ENCODE measurements around the gene DPT. TPM values are rescaled to one million over a fixed set of nuclear protein-coding genes. Genes with fewer than 3 reads are reported as not detected.

Gene DPT
- total RNA-seq, 1 experiment from 2014 or later: not detected

DNA sequence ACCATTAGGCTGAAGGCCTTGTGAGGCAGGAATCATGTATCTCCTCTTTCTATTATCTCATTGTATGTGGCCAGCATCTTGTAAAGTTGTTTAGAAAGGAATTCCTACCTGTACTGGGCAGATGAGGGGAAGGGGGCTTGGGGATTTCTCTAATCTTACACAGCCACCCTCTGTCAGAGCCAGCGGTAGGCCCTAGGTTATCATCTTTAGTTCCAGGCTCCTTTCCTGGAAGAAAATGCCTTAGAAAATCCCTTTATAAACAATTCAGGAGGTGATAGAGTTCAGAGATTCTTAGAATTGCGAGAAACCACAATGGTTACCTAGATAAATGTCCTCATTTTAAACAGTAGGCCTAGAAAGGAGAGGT lies 35.2 kb downstream of the DPT start:
- Histone ChIP-seq H3K4me3 (replicated peaks in 1 of 2; ENCODE audit: low read depth in 1 of 2, low read length in 2 of 2) (no peak overlapping the region), H3K9me3 (ENCODE audit: control insufficient read depth in 1 of 2, insufficient read depth in 1 of 2, low read depth in 1 of 2, low read length in 2 of 2) (no peaks in the 10 kb centered on the region), H3K36me3 (ENCODE audit: control insufficient read depth in 1 of 2, insufficient read depth in 2 of 2, low read length in 2 of 2) (no peaks in the 10 kb centered on the region), H3K9me2 (ENCODE audit: insufficient read depth) (no peaks in the 10 kb centered on the region), H3K9ac (ENCODE audit: low read length) (no peak overlapping the region), H2AFZ (ENCODE audit: low read depth, low read length, poor library complexity, severe bottlenecking) (no peak overlapping the region), H4K20me1 (ENCODE audit: insufficient read depth) (no peaks in the 10 kb centered on the region), H3K4me2 (ENCODE audit: low read length) (no peak overlapping the region), H3K79me2 (ENCODE audit: insufficient read depth, low read length) (no peaks in the 10 kb centered on the region), H3K4me1 (ENCODE audit: control insufficient read depth in 1 of 2, insufficient read depth in 2 of 2, low read length in 2 of 2) (no peaks in the 10 kb centered on the region), H3K27ac (ENCODE audit: low read depth, low read length) (no peak overlapping the region), H3K27me3 (ENCODE audit: insufficient read depth, low read length) (no peaks in the 10 kb centered on the region)
- RAD21 ChIA-PET (ENCODE audit: low non-redundant PET in 1 of 2, low total read pairs in 2 of 2, uncharacterized antibody in 2 of 2, unreplicated experiment in 2 of 2): no interaction called here
- intact Hi-C loops (cut with micrococcal nuclease): no loop called here
- CTCF ChIA-PET: no interaction called here
- BruUV-seq (replicated peaks): no TSS peak
- POLR2A ChIA-PET: no interaction called here
- no peak for TF ChIP-seq POLR2A (IDR thresholded peaks at IDR 0.05; ENCODE audit: borderline replicate concordance, extremely low read depth, insufficient read depth, insufficient read length)
- ATAC-seq (no peak), DNase-seq (ENCODE audit: low read depth, low spot score) (no peak)

DNA sequence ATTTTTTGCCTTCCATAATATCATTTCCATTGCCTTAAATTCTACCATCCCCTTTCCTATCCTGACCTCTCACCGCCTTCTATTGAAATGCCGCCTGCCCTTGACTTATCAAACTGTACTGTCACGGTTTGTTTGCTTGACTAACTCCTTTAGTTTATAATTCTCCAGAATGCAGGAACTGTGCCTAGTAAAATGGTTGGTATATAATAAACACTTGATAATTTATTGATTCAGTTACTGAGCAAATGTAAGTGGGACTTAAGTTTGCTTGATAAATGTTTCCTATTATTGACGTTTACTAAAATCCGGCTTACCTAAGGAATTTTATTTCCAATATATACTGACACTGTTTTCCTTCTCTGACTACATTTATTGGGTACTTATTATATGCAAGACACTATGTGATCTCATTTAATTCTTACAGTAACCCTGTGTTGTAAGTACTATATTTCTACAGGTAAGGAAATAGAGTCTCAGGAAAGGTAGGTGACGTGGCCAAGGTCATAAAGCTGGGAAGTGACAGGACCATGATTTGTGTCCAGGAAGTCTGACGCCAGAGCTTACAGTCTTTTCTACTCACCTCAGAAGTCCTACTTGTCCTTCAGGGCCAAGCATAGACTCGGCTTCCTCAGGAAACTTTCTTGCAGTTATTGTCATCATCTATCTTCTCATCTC lies 35.7 kb downstream of the DPT start:
- ChIA-PET CTCF (no interaction called here), POLR2A (no interaction called here), RAD21 (ENCODE audit: low non-redundant PET in 1 of 2, low total read pairs in 2 of 2, uncharacterized antibody in 2 of 2, unreplicated experiment in 2 of 2) (no interaction called here)
- DNase-seq (ENCODE audit: low read depth, low spot score) (no peak), ATAC-seq (no peak)
- Histone ChIP-seq H4K20me1 (ENCODE audit: insufficient read depth) (no peaks in the 10 kb centered on the region), H3K4me1 (ENCODE audit: control insufficient read depth in 1 of 2, insufficient read depth in 2 of 2, low read length in 2 of 2) (no peaks in the 10 kb centered on the region), H3K36me3 (ENCODE audit: control insufficient read depth in 1 of 2, insufficient read depth in 2 of 2, low read length in 2 of 2) (no peaks in the 10 kb centered on the region), H3K27me3 (ENCODE audit: insufficient read depth, low read length) (no peaks in the 10 kb centered on the region), H3K79me2 (ENCODE audit: insufficient read depth, low read length) (no peaks in the 10 kb centered on the region), H3K27ac (ENCODE audit: low read depth, low read length) (no peak overlapping the region), H2AFZ (ENCODE audit: low read depth, low read length, poor library complexity, severe bottlenecking) (no peak overlapping the region), H3K9me3 (ENCODE audit: control insufficient read depth in 1 of 2, insufficient read depth in 1 of 2, low read depth in 1 of 2, low read length in 2 of 2) (no peaks in the 10 kb centered on the region), H3K9ac (ENCODE audit: low read length) (no peak overlapping the region), H3K4me2 (ENCODE audit: low read length) (no peak overlapping the region), H3K9me2 (ENCODE audit: insufficient read depth) (no peaks in the 10 kb centered on the region), H3K4me3 (replicated peaks in 1 of 2; ENCODE audit: low read depth in 1 of 2, low read length in 2 of 2) (no peak overlapping the region)
- TF ChIP-seq ZFX (IDR thresholded peaks at IDR 0.05): no peak
- no TSS peak for BruUV-seq (replicated peaks)
- intact Hi-C loops (cut with micrococcal nuclease): no loop called here

DNA sequence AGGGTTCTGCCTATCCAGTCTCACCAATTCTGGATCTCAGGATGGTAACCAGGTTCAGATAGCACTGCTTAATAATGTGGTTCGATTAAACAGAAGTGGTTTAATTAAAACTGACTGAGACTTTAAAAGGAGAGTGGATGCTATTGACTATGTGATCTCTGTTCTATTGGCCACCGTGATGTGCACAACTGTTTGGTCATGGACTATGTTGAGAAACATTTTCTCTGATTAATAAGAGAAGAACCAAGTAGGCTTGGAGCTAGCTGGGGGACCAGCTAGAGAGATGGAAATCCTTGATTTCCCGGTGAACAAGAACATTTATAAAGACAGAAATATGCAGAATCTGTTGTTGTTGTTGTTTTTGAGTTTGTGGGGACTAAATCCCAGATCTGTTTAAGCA lies 36.5 kb downstream of the DPT start:
- CTCF ChIA-PET: no interaction called here
- ATAC-seq: no peak
- H3K9me3 ChIP-seq (ENCODE audit: control insufficient read depth in 1 of 2, insufficient read depth in 1 of 2, low read depth in 1 of 2, low read length in 2 of 2): no peaks in the 10 kb centered on the region
- RAD21 ChIA-PET (ENCODE audit: low non-redundant PET in 1 of 2, low total read pairs in 2 of 2, uncharacterized antibody in 2 of 2, unreplicated experiment in 2 of 2): no interaction called here
- intact Hi-C loops (cut with micrococcal nuclease): no loop called here
- H3K4me1 ChIP-seq (ENCODE audit: control insufficient read depth in 1 of 2, insufficient read depth in 2 of 2, low read length in 2 of 2): no peaks in the 10 kb centered on the region
- DNase-seq (ENCODE audit: low read depth, low spot score): no peak
- no peak overlapping the region for H2AFZ ChIP-seq (ENCODE audit: low read depth, low read length, poor library complexity, severe bottlenecking)
- H3K27me3 ChIP-seq (ENCODE audit: insufficient read depth, low read length): no peaks in the 10 kb centered on the region
- no peak overlapping the region for H3K27ac ChIP-seq (ENCODE audit: low read depth, low read length)
- H3K79me2 ChIP-seq (ENCODE audit: insufficient read depth, low read length): no peaks in the 10 kb centered on the region
- no peaks in the 10 kb centered on the region for H3K9me2 ChIP-seq (ENCODE audit: insufficient read depth)
- no peak overlapping the region for H3K4me2 ChIP-seq (ENCODE audit: low read length)
- BruUV-seq (replicated peaks): no TSS peak
- H3K4me3 ChIP-seq (replicated peaks in 1 of 2; ENCODE audit: low read depth in 1 of 2, low read length in 2 of 2): no peak overlapping the region
- no peaks in the 10 kb centered on the region for H4K20me1 ChIP-seq (ENCODE audit: insufficient read depth)
- POLR2A ChIA-PET: no interaction called here
- H3K36me3 ChIP-seq (ENCODE audit: control insufficient read depth in 1 of 2, insufficient read depth in 2 of 2, low read length in 2 of 2): no peaks in the 10 kb centered on the region
- no peak overlapping the region for H3K9ac ChIP-seq (ENCODE audit: low read length)
- TF ChIP-seq SIN3A (IDR thresholded peaks at IDR 0.05; ENCODE audit: low read depth) (no peak), FOSL1 (IDR thresholded peaks at IDR 0.05; ENCODE audit: low read depth) (no peak), YY1 (IDR thresholded peaks at IDR 0.05; ENCODE audit: extremely low read depth, insufficient replicate concordance, low read depth, low read length) (no peak), CEBPB (IDR thresholded peaks at IDR 0.05; ENCODE audit: low read depth) (no peak), ZFX (IDR thresholded peaks at IDR 0.05) (no peak), CBX3 (IDR thresholded peaks at IDR 0.05; ENCODE audit: low read depth) (no peak), EZH2phosphoT487 (IDR thresholded peaks at IDR 0.05; ENCODE audit: borderline replicate concordance) (no peak), TCF7L2 (IDR thresholded peaks at IDR 0.05; ENCODE audit: borderline replicate concordance, extremely low read depth, insufficient read depth, insufficient read length) (no peak), ZNF274 (IDR thresholded peaks at IDR 0.05; ENCODE audit: low read depth, low read length) (no peak), SRF (IDR thresholded peaks at IDR 0.05; ENCODE audit: low read depth) (no peak), SP1 (IDR thresholded peaks at IDR 0.05; ENCODE audit: low read depth) (no peak)
- TF ChIP-seq, protein P1, sequence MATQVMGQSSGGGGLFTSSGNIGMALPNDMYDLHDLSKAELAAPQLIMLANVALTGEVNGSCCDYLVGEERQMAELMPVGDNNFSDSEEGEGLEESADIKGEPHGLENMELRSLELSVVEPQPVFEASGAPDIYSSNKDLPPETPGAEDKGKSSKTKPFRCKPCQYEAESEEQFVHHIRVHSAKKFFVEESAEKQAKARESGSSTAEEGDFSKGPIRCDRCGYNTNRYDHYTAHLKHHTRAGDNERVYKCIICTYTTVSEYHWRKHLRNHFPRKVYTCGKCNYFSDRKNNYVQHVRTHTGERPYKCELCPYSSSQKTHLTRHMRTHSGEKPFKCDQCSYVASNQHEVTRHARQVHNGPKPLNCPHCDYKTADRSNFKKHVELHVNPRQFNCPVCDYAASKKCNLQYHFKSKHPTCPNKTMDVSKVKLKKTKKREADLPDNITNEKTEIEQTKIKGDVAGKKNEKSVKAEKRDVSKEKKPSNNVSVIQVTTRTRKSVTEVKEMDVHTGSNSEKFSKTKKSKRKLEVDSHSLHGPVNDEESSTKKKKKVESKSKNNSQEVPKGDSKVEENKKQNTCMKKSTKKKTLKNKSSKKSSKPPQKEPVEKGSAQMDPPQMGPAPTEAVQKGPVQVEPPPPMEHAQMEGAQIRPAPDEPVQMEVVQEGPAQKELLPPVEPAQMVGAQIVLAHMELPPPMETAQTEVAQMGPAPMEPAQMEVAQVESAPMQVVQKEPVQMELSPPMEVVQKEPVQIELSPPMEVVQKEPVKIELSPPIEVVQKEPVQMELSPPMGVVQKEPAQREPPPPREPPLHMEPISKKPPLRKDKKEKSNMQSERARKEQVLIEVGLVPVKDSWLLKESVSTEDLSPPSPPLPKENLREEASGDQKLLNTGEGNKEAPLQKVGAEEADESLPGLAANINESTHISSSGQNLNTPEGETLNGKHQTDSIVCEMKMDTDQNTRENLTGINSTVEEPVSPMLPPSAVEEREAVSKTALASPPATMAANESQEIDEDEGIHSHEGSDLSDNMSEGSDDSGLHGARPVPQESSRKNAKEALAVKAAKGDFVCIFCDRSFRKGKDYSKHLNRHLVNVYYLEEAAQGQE (IDR thresholded peaks at IDR 0.05; ENCODE audit: low read depth): no peak

Data from HCT116 (cell line).